ENCODE results near the gene SECISBP2L. TPM values are rescaled to one million over a fixed set of nuclear protein-coding genes. Genes with fewer than 3 reads are reported as not detected.
A peak's percentile ranks its signal among the peaks of the same experiment; 100 is the strongest.

SECISBP2L gene
- total and polyA plus RNA-seq, 2 of the 4 experiments (the other 2 are of a cell fraction) = 13.1 to 34.1 TPM

GRCh38 chr15:48939648-48940047 lies 106.6 kb downstream of the SECISBP2L start:
- H3K27ac ChIP-seq (ENCODE audit: insufficient read depth, low read length) = peak overlapping the region; percentile 36
- peak overlapping the region; percentile 47; the same call in 1 of the 2 replicates for H3K4me2 ChIP-seq (ENCODE audit: low read depth, low read length)
- peak overlapping the region; percentile 94 for H2AK5ac ChIP-seq (ENCODE audit: low read depth, low read length)
- DNase-seq (peak; percentile 99), ATAC-seq (ENCODE audit: low read depth) (peak; percentile 66)
- H3K18ac ChIP-seq (ENCODE audit: low read depth, low read length) = peak overlapping the region; percentile 51; the same call in 1 of the 2 replicates
- 64% methylated on average over 2 of the region's 4 CpGs; no CpG with 5 or more reads in 1 of the 2 experiments for WGBS, 2 experiments (ENCODE audit: extremely low coverage in 2 of 2, insufficient read length in 1 of 2)
- dilution Hi-C loops (cut with HindIII; ENCODE audit: low sequenced_read_pairs, unreplicated experiment) = no loop called here
- peak overlapping the region; percentile 86; the same call in 1 of the 2 replicates for H3K23ac ChIP-seq (ENCODE audit: low read depth, low read length)
- TF ChIP-seq CHD1 (IDR thresholded peaks at IDR 0.05; ENCODE audit: low read depth, low read length) (no peak), POLR2A (IDR thresholded peaks at IDR 0.05; ENCODE audit: low read depth, low read length) (peak; percentile 44; the same call in 1 of the 2 replicates), MXI1 (IDR thresholded peaks at IDR 0.05; ENCODE audit: borderline replicate concordance, low read depth, low read length) (no peak), NFE2L2 (IDR thresholded peaks at IDR 0.05; ENCODE audit: low read depth, low read length) (no peak), MAZ (IDR thresholded peaks at IDR 0.05; ENCODE audit: borderline replicate concordance, low read depth, low read length) (no peak), FOS (IDR thresholded peaks at IDR 0.05; ENCODE audit: low read depth, low read length) (peak; percentile 90), BHLHE40 (IDR thresholded peaks at IDR 0.05; ENCODE audit: low read depth, low read length) (0 out of 2 replicates have a peak, but pooled peaks have one; percentile 4), CEBPB (IDR thresholded peaks at IDR 0.05; ENCODE audit: low read depth, low read length) (peak; percentile 85), RFX5 (IDR thresholded peaks at IDR 0.05; ENCODE audit: low read depth, low read length) (no peak)
- TF ChIP-seq, protein P1, sequence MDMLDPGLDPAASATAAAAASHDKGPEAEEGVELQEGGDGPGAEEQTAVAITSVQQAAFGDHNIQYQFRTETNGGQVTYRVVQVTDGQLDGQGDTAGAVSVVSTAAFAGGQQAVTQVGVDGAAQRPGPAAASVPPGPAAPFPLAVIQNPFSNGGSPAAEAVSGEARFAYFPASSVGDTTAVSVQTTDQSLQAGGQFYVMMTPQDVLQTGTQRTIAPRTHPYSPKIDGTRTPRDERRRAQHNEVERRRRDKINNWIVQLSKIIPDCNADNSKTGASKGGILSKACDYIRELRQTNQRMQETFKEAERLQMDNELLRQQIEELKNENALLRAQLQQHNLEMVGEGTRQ (IDR thresholded peaks at IDR 0.05; ENCODE audit: low read depth, low read length) = no peak
- TF ChIP-seq, protein P2, sequence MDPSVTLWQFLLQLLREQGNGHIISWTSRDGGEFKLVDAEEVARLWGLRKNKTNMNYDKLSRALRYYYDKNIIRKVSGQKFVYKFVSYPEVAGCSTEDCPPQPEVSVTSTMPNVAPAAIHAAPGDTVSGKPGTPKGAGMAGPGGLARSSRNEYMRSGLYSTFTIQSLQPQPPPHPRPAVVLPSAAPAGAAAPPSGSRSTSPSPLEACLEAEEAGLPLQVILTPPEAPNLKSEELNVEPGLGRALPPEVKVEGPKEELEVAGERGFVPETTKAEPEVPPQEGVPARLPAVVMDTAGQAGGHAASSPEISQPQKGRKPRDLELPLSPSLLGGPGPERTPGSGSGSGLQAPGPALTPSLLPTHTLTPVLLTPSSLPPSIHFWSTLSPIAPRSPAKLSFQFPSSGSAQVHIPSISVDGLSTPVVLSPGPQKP (IDR thresholded peaks at IDR 0.05; ENCODE audit: borderline replicate concordance, low read depth, low read length) = no peak
- no peaks in the 10 kb centered on the region for H3K9me3 ChIP-seq (ENCODE audit: control insufficient read depth, insufficient read depth, low read length)
- H2BK120ac ChIP-seq (ENCODE audit: low read depth, low read length) = peak overlapping the region; percentile 95
- ChIA-PET CTCF (interaction anchor here (0.5 to 1.9 kb wide), 6 partner anchors 10 to 348 kb away, joined by 3 to 5 read pairs (median 4); partner anchors contain the start of gene SHC4), POLR2A (ENCODE audit: unreplicated experiment) (no interaction called here)
- H2BK15ac ChIP-seq (ENCODE audit: low read depth, low read length) = peak overlapping the region; percentile 90; the same call in 2 of the 3 replicates
- peak overlapping the region; percentile 92 for H3K14ac ChIP-seq (replicated peaks; ENCODE audit: low read depth, low read length)
- BruUV-seq (replicated peaks) = no TSS peak
- H2AK9ac ChIP-seq (replicated peaks; ENCODE audit: low read depth, low read length, poor library complexity) = peak overlapping the region; percentile 35
- peaks cover 21% of the 10 kb centered on the region for H3K9me1 ChIP-seq (ENCODE audit: insufficient read depth, low read length)
- intact Hi-C loops (cut with micrococcal nuclease) = loop anchor here (5.0 kb wide), 1 partner anchor 52 kb away; no protein-coding TSS in a partner anchor
- H2AFZ ChIP-seq (replicated peaks; ENCODE audit: low read length, poor library complexity) = peak overlapping the region; percentile 54
- peak overlapping the region in 1 of 2 experiments; percentile 78; a peak in 1 of 4 replicates for H4K8ac ChIP-seq (ENCODE audit: low read depth in 2 of 2, low read length in 2 of 2)
- peak overlapping the region; percentile 74 for H4K91ac ChIP-seq (ENCODE audit: insufficient read depth, low read depth, low read length)
- H3K4me3 ChIP-seq (ENCODE audit: insufficient read depth, low read depth, low read length) = no peak overlapping the region
- no peak overlapping the region for H3K9ac ChIP-seq (ENCODE audit: low read depth, low read length)
- no peaks in the 10 kb centered on the region for H3K36me3 ChIP-seq (ENCODE audit: control insufficient read depth, insufficient read depth, low read length)
- H3K4me1 ChIP-seq (ENCODE audit: control insufficient read depth, insufficient read depth, low read length) = peaks cover 24% of the 10 kb centered on the region
- H4K20me1 ChIP-seq (ENCODE audit: insufficient read depth, low read length) = no peaks in the 10 kb centered on the region
- H4K5ac ChIP-seq (ENCODE audit: low read depth, low read length) = no peak overlapping the region
- H3K4ac ChIP-seq (ENCODE audit: low read depth, low read length) = peak overlapping the region; percentile 95
- H2BK20ac ChIP-seq (ENCODE audit: low read depth, low read length) = peak overlapping the region; percentile 90
- in situ Hi-C loops (cut with MboI; ENCODE audit: low sequenced_read_pairs) = no loop called here
- peaks cover 12 to 43% of the 10 kb centered on the region in 2 experiments for H3K79me1 ChIP-seq (ENCODE audit: low read depth in 1 of 2, low read length in 2 of 2)
- peak overlapping the region; percentile 90 for H2BK5ac ChIP-seq (ENCODE audit: low read depth, low read length, poor library complexity, severe bottlenecking)
- H3K27me3 ChIP-seq (ENCODE audit: control insufficient read depth, insufficient read depth, low read length) = no peaks in the 10 kb centered on the region
- H3K56ac ChIP-seq (ENCODE audit: extremely low read depth, insufficient read depth, low read length) = no peak overlapping the region
